HG03039 (cell line): ENCODE data around the gene XKR8.
"Not testable (repeated sequence)": the region's sequence is repeated elsewhere in the genome, so short reads cannot be mapped to it uniquely, and the experiment has no call there.

Experiments used
- ATAC-seq: cut with Tn5 transposase; IDR thresholded peaks from one replicate; pipeline ENCODE4 v1.9.1; 2021; ENCODE audit warnings: mild to moderate bottlenecking, moderate library complexity; ENCODE audit not compliant: unreplicated experiment

XKR8 gene

DNA sequence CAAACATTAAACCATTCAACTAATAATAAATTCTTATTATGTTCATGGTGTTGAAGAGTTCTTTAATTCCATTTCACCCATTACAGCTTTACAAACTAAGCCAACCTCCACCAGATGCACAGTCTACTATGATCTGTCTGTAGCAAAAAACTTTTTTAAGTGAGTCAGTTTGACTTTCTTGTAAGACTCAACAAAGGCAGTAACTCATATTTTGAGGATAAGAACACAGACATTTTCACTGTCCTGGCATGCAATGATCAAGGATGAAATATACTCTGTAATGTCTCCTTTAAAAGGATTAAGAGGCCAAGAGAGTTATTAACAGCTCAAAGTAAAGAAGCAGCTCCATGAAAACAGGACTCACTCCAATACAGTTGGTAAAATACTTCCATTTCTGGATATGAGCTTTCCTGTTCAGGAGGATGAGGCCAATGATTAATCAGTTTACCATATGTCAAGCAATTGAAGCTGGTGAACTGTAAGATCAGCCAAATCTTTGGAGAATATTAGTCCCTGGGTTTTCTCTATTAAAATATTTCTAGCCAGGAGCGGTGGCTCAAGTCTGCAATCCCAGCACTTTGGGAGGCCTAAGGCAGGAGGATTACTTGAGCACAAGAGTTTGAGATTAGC is 20.6 kb downstream of the XKR8 start:
- no peak for ATAC-seq

DNA sequence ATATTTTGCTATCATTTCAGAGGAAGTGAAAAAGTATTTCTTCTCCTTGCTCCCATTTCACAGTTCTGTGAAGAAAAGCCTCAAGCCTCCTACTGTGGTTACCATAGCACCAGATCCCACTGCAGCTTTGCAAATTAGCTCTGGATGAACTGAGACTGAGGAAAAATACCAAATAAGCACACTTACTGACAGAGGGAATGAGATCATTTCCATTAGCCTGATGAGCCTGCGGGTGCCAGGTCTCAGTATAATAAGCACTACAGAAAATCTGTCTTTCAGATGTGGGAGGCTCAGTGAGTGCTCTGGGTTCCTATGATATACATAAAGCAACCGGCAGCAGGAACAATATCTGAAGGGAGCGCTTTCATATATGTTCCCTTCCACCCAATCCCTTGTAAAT is 21.4 kb downstream of the XKR8 start:
- ATAC-seq = no peak

DNA sequence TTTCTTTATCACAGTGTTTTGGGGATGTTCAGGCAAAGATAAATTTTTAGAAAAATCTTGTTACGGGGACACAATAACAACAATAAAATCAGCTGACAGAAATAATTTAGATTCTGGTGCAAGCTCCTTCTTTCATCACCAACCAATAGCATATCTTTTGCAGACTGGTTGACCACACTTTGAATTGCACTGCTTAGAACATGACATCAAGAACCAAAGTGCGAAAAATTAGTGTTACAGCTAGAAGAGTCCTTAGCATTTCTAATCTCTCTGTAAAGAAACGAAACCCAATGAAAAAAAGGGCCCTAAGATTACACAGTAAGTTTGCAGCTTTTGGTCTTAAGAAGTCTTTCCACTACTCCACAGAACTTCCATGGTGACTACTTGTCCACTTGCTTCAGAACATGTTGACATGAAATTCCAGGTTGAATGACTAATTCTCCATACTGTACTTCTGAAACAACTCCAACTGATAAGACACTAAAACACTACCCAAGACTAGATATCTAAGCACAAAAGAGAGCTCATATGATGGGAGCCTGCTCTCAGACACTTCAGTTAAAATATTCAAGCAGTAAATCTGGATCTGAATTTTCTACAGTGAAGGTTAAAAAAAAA is 31.3 kb downstream of the XKR8 start:
- no peak for ATAC-seq

DNA sequence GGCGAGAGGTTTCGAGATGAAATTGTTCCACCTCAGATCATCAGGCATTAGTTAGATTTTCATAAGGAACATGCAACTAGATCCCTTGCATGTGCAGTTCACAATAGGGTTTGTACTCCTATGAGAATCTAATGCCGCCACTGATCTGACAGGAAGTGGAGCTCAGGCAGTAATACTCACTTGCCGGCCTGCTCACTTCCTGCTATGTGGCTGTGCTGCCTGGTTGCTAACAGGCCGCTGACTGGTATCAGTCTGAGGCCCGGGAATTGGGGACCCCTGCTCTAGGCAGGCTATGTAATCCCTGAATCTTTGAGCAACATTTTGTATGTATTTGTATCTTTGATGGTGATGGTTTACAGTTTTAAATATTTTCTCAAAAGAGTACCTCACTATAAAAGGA is 32.5 kb downstream of the XKR8 start:
- ATAC-seq = no peak

DNA sequence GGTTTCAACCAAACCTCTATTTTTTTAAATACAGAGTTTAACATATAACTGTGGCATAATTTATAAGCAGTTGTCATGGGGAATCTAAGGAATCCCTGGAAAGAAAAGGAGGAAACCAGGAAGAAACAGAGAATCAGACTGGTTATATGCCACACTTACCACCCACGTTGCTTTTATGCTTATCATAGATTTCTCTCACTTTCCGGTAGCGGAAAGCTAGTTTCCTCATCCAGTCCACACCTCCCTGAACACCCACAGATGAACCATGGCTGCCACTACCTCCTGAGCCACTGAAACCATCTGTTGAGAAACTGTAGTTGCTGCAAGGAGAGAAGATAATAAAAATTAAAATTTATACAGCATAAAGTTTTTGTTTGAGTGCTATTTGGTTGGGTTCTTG is 33.5 kb downstream of the XKR8 start:
- no peak for ATAC-seq

DNA sequence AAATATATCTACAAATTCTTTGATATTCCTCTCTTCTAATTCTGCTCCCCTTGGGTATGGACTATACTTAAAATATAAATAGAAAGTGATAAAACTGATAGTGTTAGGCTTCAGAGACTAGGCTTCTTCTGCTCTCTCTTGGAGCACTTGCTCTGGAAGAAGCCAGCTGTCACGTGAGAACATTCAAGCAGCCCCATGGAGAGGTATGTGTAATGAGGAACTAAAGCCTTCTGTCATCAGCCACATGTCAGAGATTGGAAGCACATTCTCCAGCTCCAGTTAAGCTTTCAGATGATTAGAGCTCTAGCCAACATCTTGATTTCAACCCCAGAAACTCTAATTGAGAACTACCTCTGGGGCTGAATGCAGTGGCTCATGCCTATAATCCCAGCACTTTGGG is 34.3 kb downstream of the XKR8 start:
- no peak for ATAC-seq

DNA sequence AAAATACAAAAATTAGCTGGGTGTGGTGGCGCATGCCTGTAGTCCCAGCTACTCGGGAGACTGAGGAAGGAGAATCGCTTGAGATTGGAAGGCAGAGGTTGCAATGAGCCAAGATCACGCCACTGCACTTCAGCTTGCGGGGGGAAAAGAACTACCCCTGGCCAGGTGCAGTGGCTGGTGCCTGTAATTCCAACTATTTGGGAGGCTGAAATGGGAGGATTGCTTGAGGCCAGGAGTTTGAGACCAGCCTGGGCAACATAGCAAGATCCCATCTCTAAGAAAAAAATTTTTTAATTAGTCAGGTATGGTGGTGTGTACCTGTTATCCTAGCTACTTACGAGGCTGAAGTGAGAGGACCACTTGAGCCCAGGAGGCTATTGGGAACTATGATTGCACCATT is 34.8 kb downstream of the XKR8 start:
- not testable (repeated sequence) for ATAC-seq

DNA sequence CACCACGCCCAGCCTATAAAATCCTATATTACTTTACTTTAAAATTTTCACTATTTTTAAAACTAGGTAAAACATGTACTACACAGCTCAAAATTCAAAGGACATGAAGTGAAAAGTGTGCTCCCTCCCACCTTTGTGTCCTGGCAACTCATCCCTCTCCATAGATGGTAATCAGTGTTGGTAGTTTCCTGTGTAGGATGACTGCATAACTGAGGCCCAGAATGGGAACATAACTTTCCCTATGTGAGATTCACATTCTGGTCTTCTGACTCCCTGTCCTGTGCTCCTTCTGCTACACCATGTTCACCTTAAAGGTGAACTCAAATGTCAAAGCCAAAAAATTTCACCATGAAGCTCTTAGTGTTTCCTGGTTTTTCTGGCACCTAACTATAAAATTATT is 39.3 kb downstream of the XKR8 start:
- no peak for ATAC-seq

DNA sequence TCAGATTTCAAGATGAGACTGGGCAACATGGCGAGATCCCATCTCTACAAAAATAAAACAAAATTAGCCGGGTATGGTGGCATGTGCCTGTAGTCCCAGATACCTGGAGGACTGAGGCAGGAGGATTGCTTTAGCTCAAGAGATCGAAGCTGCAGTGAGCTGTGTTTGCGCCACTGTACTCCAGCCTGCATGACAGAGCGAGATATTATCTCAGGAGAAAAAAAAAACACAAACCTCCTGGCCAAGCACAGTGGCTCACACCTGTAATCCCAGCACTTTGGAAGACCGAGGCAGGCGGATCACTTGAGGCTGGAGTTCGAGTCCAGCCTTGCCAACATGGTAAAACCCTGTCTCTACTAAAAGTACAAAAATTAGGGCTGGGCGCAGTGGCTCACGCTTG is 42.8 kb downstream of the XKR8 start:
- ATAC-seq = no peak

DNA sequence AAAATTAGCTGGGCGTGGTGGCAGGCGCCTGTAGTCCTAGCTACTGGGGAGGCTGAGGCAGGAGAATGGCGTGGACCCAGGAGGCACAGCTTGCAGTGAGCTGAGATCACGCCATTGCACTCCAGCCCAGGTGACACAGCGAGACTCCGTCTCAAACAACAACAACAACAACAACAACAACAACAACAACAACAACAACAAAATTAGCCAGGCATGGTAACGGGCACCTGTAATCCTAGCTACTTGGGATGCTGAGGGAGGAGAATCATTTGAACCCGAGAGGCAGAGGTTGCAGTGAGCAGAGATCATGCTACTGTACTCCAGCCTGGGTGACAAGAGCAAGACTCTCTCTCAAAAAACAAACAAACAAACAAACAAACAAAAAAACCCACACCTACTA is 43.3 kb downstream of the XKR8 start:
- not testable (repeated sequence) for ATAC-seq

DNA sequence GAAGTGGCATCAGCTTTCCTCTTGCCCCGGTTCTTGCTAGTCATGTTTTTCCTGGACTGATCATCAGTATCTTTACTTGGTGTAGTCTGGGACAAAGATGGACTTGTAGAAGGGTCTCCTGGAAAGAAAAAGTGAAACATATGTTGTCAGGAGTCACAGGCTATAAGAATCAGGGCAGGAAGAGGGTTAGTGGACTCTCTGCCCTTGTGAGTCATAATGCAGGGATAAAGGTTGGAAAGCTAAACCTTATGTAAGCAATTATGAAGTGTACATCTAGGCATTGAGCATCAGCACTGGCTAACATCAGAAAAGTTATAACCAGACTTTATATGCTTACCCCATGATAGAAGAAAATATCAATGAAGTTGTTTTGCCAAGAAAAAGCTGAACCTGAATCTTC is 51.2 kb downstream of the XKR8 start:
- no peak for ATAC-seq
